HG03108 (cell line): ENCODE measurements around the gene IL25.
"Not testable (repeated sequence)": the region's sequence is repeated elsewhere in the genome, so short reads cannot be mapped to it uniquely, and the experiment has no call there.

Experiments used
- ATAC-seq: cut with Tn5 transposase; IDR thresholded peaks from one replicate; pipeline ENCODE4 v1.9.1; 2021; ENCODE audit warnings: moderate library complexity; ENCODE audit not compliant: unreplicated experiment

Gene IL25

DNA sequence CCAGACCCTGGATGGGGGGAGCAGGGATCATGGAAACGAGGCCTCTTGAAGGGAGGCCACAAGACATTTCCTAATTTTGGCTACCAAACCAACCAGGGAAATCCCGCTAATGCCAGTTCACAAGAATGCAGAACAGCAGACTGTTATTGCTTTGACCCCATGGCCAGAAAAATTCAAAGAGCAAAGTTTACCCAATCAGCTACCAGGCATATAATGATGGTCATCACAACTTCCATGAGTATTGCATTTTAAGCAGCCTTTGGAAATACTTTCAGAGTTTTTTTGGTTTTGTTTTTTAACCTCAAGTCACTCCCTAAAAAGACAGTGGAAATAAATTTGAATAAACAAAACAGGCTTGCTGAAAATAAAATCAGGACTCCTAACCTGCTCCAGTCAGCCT lies at the start of gene IL25:
Gene IL25 (plus strand): TSS at position 301 of the 400 bp plus-strand sequence.
- no peak for ATAC-seq

DNA sequence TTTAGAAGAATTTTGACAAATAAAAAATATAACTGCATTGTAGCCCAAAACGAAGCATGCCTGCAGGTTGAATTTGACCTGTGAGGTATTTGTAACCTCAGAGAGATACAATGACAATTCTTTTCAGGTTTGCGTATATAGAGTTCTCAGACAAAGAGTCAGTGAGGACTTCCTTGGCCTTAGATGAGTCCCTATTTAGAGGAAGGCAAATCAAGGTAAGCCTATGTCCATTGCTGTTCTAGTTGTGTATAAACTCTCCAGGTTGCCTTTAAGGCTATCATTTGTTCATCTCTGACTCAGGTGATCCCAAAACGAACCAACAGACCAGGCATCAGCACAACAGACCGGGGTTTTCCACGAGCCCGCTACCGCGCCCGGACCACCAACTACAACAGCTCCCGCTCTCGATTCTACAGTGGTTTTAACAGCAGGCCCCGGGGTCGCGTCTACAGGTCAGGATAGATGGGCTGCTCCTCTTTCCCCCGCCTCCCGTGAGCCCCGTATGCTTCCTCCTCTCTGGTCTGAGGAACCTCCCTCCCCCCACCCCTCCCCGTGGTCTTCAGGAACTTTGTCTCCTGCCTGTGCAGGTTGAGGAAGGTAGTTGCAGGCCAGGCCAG lies 48.7 kb upstream of the IL25 start:
- ATAC-seq, result no peak

DNA sequence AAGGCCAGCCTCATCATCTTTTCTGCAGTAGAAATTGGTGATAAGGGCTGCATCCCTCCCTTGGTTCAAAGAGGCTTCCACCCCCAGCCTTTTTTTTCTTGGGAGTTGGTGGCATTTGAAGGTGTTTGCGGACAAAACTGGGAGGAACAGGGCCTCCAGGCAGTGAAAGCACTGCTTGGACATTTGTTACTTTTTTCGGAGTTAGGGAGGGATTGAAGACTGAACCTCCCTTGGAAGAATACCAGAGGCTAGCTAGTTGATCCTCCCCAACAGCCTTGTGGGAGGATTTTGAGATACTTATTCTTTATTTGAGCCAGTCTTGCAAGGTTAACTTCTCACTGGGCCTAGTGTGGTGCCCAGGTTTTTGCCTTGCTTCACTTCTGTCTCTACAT lies 48.2 kb upstream of the IL25 start:
- ATAC-seq, result no peak

DNA sequence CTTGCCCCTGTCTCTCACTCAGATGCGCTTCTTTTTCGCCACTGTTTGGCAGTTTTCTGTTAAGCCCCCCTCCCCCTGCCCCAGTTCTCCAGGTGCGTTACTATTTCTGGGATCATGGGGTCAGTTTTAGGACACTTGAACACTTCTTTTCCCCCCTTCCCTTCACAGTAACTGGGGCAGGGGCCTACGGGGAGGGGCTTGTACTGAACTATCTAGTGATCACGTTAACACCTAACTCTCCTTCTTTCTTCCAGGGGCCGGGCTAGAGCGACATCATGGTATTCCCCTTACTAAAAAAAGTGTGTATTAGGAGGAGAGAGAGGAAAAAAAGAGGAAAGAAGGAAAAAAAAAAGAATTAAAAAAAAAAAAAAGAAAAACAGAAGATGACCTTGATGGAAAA lies 47.6 kb upstream of the IL25 start:
- ATAC-seq, result no peak

DNA sequence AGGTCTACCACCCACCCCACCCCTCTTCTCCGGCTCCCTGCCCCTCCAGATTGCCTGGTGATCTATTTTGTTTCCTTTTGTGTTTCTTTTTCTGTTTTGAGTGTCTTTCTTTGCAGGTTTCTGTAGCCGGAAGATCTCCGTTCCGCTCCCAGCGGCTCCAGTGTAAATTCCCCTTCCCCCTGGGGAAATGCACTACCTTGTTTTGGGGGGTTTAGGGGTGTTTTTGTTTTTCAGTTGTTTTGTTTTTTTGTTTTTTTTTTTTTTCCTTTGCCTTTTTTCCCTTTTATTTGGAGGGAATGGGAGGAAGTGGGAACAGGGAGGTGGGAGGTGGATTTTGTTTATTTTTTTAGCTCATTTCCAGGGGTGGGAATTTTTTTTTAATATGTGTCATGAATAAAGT lies 46.9 kb upstream of the IL25 start:
- ATAC-seq, result not testable (repeated sequence)

DNA sequence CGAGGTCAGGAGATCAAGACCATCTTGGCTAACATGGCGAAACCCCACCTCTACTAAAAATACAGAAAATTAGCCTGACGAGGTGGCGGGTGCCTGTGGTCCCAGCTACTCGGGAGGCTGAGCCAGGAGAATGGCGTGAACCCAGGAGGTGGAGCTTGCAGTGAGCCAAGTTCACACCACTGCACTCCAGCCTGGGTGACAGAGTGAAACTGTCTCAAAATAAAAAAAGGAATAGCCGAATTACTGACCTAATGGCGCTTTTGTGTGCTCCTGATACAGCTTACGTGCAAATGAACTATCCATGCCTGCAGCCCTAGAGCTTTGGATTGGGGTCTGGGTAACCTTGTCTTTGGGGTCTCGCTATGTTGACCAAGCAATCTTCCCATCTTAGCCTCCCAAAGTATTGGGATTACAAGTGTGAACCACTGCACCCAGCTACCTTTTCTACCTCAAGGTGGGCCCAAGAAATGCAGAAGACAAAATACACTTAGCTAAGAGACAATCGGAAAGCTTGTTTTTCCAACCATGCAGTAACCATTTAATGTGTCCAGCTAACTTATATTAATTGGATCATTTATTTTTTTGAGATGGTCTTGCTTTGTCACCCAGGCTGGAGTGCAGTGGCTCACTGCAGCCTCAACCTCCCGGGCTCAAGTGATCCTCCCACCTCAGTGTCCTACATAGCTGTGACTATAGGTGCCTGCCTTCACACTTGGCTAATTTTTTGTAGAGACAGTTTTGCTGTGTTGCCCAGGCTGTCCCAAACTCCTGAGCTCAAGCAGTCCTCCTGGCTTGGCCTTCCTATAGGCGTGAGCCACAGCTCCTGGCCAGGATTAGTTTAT lies 45.9 kb upstream of the IL25 start:
- no peak for ATAC-seq

DNA sequence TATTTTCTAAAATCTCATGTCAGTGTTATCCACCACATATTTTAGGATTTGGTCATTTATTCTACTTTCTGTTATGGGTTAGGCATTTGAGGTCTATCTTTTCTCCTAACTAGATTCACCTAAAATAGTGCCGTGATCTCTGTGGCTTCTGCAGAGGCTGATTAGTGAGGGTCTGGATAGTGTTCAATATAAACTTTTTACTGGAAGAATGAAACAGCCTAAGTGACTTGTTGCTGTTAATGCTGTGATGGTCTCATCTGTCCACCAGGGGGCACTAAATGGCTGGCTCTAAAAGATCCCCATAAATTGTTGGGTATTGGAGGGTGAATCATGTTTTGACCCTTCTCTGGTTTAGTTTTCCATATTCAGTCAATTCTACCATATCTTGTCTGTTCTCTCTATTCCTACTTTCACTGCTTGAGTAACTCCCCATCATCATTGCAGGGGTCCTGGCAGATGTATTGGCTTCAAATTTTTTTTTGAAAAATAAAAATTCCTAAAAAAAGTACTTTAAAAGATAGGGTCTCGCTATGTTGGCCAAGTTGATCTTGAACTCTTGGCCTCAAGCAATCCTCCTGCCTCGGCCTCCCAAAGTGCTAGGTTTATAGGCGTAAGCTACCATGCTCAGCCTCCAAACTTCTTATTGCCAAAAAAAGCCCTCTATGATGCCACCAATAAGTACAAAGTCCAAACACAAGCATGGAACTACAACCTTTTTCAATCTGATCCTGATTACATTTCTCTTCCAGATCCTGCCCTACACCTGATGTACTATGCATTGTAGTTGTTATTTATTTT lies 44.5 kb upstream of the IL25 start:
- no peak for ATAC-seq

DNA sequence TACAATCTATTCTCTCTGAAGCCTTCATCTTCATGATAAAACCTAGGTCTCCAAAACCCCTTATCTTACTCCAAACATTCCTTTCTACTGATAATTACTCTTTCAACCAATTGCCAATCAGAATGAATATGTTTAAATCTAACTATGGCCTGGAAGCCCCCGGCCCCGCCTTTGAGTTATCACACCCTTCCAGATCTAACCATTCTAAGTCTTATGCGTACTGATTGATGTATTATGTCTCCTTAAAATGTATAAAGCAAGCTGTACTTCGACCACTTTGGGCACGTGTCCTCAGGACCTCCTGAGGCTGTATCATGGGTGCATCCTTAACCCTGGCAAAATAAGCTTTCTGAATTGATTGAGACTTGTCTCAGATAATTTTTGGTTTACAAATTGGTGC lies 37.0 kb upstream of the IL25 start:
- no peak for ATAC-seq

DNA sequence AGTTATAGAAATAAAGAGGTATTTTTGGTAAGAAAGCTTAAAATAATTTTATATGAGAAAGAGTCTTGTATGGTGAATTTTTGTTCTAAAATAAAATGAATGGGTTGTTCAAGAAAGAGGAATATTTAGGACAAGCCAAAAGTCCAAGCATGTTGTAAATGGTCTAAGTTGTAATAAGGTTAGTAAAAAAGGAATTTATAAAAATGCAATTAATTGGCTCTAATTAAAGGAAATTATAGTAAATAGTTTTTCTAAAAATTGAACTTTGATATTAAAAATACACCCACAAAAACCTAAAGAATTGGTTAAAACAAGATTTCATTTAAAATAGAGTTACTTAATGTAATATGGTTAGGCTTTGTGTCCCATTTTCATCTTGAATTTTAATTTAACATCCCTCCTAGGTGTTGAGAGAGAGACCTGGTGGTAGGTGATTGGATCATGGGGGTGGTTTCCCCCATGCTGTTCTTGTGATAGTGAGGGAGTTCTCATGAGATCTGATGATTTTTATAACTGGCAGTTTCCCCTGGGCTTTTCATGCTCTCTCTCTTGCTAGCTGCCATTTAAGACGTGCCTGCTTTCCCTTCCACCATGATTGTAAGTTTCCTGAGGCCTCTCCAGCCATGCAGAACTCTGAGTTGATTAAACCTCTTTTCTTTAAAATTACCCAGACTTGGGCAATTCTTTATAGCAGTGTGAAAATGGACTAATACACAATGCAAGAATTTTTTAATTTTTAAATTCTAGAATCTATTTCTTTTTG lies 32.9 kb upstream of the IL25 start:
- no peak for ATAC-seq

DNA sequence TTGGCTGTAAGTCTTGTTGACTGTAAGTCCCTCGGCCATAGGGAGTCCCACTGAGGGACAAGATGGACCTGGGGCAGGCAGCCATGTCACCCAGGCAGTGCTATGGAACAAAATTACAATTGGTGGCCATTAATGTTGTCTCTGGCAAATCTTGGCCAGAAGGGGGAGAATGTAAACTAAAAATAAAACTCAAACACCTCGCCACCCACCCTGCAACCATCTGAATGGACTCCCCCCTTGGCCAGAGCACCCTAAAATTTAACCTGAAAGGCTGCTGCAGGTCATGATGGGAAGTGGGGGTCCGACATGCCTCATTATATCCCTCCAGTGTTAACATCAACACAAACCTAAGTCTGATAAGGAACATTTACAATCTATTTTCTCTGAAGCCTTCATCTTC lies 28.1 kb upstream of the IL25 start:
- no peak for ATAC-seq

DNA sequence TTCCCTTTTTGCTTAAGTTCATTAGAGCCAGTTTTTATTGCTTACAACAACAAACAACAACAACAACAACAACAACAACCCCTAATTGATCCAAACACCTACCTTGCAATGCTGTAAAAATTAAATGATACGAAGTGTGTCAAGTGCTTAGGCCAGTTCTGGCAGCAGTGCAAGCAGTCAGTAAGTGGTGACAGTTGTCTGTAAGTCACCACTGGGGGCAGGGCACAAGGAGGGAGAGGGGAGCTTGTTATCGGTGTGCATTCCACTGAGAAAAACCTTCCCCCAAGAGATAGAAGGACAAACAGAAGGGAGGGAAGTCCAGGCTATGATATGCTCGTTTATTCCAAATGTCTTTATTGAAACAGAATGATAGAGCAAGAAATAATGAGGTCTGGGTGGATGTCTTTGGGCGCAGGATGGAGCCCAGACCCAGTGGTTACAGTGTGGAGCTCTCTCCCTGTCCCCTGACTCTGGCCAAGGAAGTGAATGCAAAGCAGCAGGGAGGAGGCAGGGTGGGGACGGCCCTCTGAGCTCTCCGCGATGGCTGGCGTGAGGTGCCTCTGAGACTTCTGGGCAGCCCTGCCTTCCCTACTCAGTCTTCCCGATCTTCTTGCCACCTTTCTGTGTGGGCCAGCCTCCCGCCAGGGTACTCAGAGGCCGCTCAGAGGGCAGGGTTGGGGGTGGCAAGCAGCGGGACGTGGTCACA lies 26.5 kb upstream of the IL25 start:
- no peak for ATAC-seq

DNA sequence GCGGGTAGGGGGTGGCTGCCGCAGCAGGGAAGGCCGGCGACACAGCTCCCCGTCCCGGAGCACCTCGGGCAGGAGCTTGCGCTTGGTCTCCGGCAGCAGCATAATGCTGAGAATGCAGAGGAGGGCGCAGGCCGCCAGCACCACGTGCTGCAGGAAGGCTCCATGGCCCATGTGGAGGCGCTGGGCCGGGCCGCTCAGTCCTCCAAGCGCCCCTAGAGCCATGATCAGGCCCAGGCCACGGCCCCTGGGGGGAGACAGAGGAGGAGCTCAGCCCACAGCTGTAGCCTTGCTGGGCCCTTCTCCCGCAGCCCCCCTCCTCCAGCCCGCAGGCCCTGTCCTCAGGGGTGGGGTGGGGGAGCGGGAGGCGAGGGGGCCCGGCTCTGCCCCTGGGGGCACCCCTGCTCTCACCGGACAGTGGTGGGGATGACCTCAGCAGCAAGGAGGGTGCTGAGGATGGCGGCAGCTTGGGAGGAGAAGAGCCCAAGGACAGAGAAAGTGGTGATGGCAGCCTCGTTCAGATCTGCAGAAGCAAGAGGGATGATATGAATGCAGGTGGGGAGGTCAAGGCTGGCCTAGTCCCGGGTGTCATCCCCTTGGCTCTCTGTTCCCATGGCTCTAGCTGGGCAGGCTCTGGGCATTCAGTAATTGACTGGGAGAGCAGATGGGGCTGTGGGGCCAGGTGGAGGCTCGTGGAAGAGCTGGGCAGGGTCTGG lies 25.8 kb upstream of the IL25 start:
- no peak for ATAC-seq

DNA sequence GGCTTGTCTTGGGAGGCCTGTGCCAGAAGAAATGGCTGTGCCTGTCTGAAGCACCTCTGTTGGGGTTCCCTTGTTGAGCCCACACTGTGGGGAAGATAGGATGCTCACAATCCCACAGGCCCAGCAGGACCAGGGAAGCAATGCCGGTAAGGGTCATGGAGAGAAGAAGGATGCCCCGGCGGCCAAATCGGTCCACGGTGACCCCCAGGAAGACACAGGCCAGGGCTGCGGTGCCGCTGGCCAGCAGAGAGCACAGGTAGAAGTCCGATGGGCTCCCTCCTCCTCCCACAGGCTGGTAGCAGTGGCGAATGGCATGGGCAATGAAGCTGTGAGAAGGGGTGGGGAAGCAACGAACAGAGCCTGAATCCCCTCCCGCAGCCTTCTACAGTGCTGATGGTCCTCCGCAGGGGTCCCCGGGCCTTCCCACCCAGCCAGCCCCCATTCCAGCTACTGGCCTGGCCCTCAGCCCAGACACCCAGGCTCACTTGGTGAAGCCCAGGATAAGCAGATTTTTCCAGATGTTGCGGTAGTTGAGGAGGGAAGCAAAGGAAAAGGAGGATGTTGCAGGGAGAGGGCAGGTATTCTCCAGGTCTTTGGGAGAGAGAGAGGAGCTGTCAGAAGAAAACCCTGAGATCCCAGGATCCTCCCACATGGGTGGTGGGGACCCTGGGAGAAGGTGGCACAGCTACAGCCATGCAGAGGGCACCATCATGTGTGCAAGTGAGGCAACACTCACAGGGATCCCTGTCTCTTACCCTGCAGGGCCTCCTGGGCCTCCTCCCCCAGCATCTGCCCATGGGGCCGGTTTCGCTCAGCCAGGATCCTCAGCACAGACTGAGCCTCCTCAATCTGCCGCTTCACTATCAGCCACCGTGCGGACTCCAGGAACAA lies 25.0 kb upstream of the IL25 start:
- no peak for ATAC-seq

DNA sequence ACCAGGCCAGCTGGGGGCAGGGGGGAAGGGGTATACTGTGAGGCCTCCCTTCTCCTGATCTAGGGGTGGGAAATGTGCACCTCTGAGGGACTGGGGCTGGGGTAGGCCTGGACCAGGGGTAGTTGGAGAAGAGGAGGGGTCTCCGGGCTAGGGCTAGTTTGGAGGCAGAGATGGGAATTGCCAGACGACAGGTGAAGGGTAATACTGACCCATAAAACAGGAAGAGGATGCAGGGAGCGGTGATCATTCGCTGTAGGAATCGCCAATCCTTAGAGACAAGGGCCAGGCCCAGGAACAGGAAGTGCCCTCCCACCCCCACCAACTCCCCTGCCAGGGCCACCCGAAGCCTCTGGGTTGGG lies 24.3 kb upstream of the IL25 start:
- no peak for ATAC-seq

DNA sequence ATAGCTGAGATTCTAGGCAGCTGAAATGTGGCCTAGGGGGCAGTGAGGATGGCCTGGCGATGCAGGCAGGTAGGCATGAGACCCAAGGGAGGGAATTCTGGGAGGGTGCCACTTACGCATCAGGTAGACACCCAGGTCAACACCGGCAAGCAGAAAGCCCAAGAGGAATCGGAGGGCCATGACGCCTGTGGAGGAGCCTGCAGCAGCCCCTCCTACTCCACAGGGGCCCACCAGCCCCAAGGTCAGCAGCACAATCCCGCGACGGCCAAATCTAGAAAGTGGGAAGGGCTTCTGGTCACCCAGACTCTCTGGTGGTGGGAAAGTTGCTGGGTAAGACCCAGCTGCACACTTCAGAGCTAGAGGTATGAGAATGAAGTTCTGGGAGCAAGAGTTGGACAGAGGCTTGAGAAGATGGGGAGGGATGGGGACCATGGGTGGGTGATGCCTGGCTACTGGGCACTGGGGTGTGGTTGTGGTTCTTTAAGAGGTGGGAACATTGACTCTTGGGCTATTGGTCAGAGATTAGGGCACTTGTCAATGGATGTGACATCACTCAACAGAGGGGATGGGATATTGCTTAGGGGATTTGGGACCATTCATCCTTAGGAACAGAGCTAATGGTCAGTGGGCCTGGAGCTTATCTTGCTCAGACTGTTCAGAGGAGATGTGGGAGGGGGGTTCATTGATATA lies 23.3 kb upstream of the IL25 start:
- no peak for ATAC-seq

DNA sequence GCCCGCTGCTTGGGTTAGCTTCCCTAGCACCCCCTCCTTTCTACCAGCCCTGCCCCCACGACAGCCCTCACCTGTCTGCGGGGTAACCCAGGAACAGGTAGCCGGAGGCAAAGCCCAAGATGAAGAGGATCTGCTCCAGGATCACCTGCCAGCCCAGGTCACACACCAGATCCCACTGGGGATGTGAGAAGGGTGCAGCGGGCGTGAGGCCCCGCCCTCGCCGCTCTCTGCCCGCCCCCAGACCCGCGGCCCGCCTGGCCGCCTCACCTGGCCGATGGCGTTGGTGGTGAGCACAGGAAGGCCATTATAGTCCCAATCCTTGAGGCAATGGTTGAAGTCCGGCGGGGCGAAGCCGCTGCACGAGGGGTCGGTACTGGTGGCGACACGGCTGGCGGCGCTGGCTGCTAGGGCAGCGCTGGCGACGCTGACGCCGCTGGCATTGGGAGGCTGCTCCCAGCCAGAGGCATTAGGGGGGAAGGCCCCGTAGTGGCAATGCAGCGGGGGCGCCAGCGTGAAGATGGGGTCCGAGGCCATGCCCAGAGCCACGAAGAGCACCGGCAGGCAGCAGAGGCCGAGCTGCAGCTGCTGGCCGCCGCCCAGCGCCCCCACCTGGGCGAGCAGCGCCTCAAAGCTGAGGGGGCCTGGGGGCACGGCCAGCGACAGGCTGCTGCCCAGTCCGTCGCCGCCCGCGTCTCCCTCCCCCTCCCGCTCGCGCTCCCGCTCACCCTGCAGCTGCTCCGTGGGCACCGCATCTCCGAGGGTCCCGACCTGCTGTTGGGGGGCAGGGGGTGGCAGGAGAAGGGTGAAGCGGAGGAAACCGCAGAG lies 20.7 kb upstream of the IL25 start:
- ATAC-seq, result no peak
